ENCODE measurements around the gene LY6G5B. TPM values are rescaled to one million over a fixed set of nuclear protein-coding genes. Genes with fewer than 3 reads are reported as not detected.

Gene LY6G5B
- total RNA-seq, 2 donors from 2014 or later: 6.9 to 8.3 TPM

GRCh38 chr6:31630177-31630934 lies 39.4 kb upstream of the LY6G5B start:
- TF ChIP-seq POLR2A (IDR thresholded peaks at IDR 0.05): no peak
- no peak for TF ChIP-seq CTCF (IDR thresholded peaks at IDR 0.05)

DNA sequence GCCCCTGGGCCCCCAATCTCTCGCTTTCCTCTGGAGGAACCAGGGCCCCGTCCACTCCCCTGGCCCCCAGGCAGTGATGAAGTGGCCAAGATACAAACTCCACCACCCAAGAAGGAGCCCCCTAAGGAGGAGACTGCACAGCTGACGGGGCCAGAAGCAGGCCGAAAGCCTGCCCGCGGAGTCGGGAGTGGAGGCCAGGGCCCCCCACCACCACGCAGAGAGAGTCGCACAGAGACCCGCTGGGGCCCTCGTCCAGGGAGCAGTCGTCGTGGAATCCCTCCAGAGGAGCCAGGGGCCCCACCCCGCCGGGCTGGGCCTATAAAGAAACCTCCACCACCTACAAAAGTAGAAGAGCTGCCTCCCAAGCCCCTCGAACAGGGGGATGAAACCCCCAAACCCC lies 38.6 kb upstream of the LY6G5B start:
- intact Hi-C loops (cut with DNase I): no loop called here
- peaks cover 29 to 64% of the 10 kb centered on the region in 2 donors for H3K36me3 ChIP-seq (replicated peaks in 1 of 2; ENCODE audit: insufficient read depth in 1 of 2, low read depth in 2 of 2)
- H3K4me3 ChIP-seq: no peak overlapping the region
- no peaks in the 10 kb centered on the region for H3K9me3 ChIP-seq
- WGBS, 2 donors: 87 to 98% methylated on average over 4 to 16 of the region's 16 CpGs
- no peak overlapping the region for H3K27ac ChIP-seq
- DNase-seq: no peak
- H3K4me1 ChIP-seq: no peaks in the 10 kb centered on the region
- H3K27me3 ChIP-seq: no peaks in the 10 kb centered on the region
- no peak for ATAC-seq
- TF ChIP-seq POLR2A (IDR thresholded peaks at IDR 0.05): no peak
- TF ChIP-seq CTCF (IDR thresholded peaks at IDR 0.05): no peak

More at GRCh38 chr6:31630177-31630934, 39.4 kb upstream of the LY6G5B start:
- DNase-seq: no peak
- Histone ChIP-seq H3K9me3 (no peaks in the 10 kb centered on the region), H3K27ac (no peak overlapping the region), H3K4me3 (no peak overlapping the region), H3K4me1 (no peaks in the 10 kb centered on the region), H3K36me3 (replicated peaks in 1 of 2; ENCODE audit: insufficient read depth in 1 of 2, low read depth in 2 of 2) (peaks cover 31 to 68% of the 10 kb centered on the region in 2 donors), H3K27me3 (no peaks in the 10 kb centered on the region)
- ATAC-seq: no peak
- intact Hi-C loops (cut with DNase I): no loop called here
- 91 to 94% methylated on average over 25 of the region's 25 CpGs for whole genome bisulfite sequencing, 2 donors

DNA sequence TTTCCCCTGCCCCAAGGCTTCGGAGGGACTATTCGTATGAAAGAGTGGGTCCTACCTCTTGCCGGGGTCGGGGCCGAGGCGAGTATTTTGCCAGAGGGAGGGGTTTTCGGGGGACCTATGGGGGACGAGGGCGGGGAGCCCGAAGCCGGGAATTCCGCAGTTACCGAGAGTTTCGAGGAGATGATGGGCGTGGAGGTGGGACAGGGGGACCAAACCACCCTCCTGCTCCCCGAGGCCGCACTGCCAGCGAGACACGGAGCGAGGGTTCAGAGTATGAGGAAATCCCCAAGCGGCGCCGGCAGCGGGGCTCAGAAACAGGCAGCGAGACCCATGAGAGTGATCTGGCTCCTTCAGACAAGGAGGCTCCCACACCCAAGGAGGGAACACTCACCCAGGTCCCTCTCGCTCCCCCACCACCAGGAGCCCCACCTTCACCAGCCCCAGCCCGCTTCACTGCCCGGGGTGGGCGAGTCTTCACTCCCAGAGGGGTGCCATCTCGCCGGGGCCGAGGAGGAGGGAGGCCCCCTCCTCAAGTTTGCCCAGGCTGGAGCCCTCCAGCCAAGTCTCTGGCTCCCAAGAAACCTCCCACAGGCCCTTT lies 38.0 kb upstream of the LY6G5B start:
- no peak for ATAC-seq
- no peaks in the 10 kb centered on the region for H3K27me3 ChIP-seq
- H3K27ac ChIP-seq: no peak overlapping the region
- intact Hi-C loops (cut with DNase I): no loop called here
- H3K4me1 ChIP-seq: no peaks in the 10 kb centered on the region
- no peak overlapping the region for H3K4me3 ChIP-seq
- H3K9me3 ChIP-seq: no peaks in the 10 kb centered on the region
- H3K36me3 ChIP-seq (replicated peaks in 1 of 2; ENCODE audit: insufficient read depth in 1 of 2, low read depth in 2 of 2): peaks cover 24 to 66% of the 10 kb centered on the region in 2 donors
- 88 to 96% methylated on average over 25 to 31 of the region's 32 CpGs for WGBS, 2 donors
- no peak for DNase-seq
- TF ChIP-seq POLR2A (IDR thresholded peaks at IDR 0.05): no peak
- no peak for TF ChIP-seq CTCF (IDR thresholded peaks at IDR 0.05)

- no peak overlapping the region for H3K27ac ChIP-seq
- no peak overlapping the region for H3K4me3 ChIP-seq
- H3K4me1 ChIP-seq: no peaks in the 10 kb centered on the region
- H3K36me3 ChIP-seq (replicated peaks in 1 of 2; ENCODE audit: insufficient read depth in 1 of 2, low read depth in 2 of 2): peaks cover 24 to 69% of the 10 kb centered on the region in 2 donors
- H3K27me3 ChIP-seq: no peaks in the 10 kb centered on the region
- intact Hi-C loops (cut with DNase I): no loop called here
- no peak for DNase-seq
- no peaks in the 10 kb centered on the region for H3K9me3 ChIP-seq
- no peak for ATAC-seq
- TF ChIP-seq CTCF (IDR thresholded peaks at IDR 0.05): no peak
- TF ChIP-seq POLR2A (IDR thresholded peaks at IDR 0.05): no peak
- 88 to 89% methylated on average over 24 to 25 of the region's 26 CpGs for WGBS, 2 donors
These were observed 37.4 kb upstream of the LY6G5B start for GRCh38 chr6:31632279-31632946.

Data from body of pancreas (tissue), 4 donors.